Kidney (tissue), 14 donors: ENCODE results near the gene CLUH. TPM values are rescaled to one million over a fixed set of nuclear protein-coding genes. Genes with fewer than 3 reads are reported as not detected.

Experiments
- DNase-seq, 5 donors: peaks; one replicate each; pipeline ENCODE4 v3.0.0-alpha.2; 2013 to 2020
- FAIRE-seq: peaks from 2 replicates; lab custom pipeline; 2012; peaks lifted over from hg19 to GRCh38; lab: Jason Lieb, UNC
- H3K27ac ChIP-seq, 2 donors: one replicate each; pipeline ENCODE4 v1.7.0; 2013; ENCODE audit warnings: low read depth in 2 of 2, low read length in 2 of 2, inconsistent platforms in 1 of 2
- H3K27me3 ChIP-seq: one replicate; pipeline ENCODE4 v1.7.1; 2013; ENCODE audit warnings: low read length, inconsistent platforms; ENCODE audit not compliant: control insufficient read depth, insufficient read depth
- H3K36me3 ChIP-seq, 3 donors: one replicate each; pipeline versions ENCODE4 v1.7.0 to v1.7.1; 2013; ENCODE audit warnings: low read length in 3 of 3, control low read depth in 1 of 3, inconsistent platforms in 1 of 3; ENCODE audit not compliant: insufficient read depth in 3 of 3, control insufficient read depth in 2 of 3
- H3K4me1 ChIP-seq, 3 donors: one replicate each; pipeline versions ENCODE4 v1.7.0 to v1.7.1; 2013; ENCODE audit warnings: low read length in 3 of 3, inconsistent platforms in 1 of 3, low read depth in 1 of 3; ENCODE audit not compliant: control insufficient read depth in 2 of 3, insufficient read depth in 2 of 3
- H3K4me3 ChIP-seq, 3 donors: one replicate each; pipeline versions ENCODE4 v1.7.0 to v1.8.1; 2013; ENCODE audit warnings: low read length in 3 of 3, control low read depth in 1 of 3, inconsistent platforms in 1 of 3
- H3K9ac ChIP-seq, 3 donors: one replicate each; pipeline versions ENCODE4 v1.7.0 to v1.7.1; 2013; ENCODE audit warnings: low read length in 3 of 3, control low read depth in 1 of 3, inconsistent platforms in 1 of 3
- H3K9me3 ChIP-seq, 3 donors: one replicate each; pipeline versions ENCODE4 v1.7.0 to v1.7.1; 2013; ENCODE audit warnings: low read length in 3 of 3, control low read depth in 1 of 3, inconsistent platforms in 1 of 3; ENCODE audit not compliant: control insufficient read depth in 2 of 3, insufficient read depth in 1 of 3
- intact Hi-C: fragments of 100-400 bp; cut with DNase I; formaldehyde crosslinking; loops from one replicate; pipeline ENCODE4 v1.11.1; 2022
- polyA plus RNA-seq: library from polyadenylated mRNA; stranded (reverse); fragments of 350-450 nt; fragmentation: Illumina TruSeq; extraction: RNeasy Lipid Tissue Mini Kit (QIAGEN cat#74804); gene quantifications from one replicate; pipeline ENCODE4 v1.2.3, GENCODE V29; 2014; ENCODE audit warnings: low read depth, low replicate concordance; ENCODE audit not compliant: insufficient read depth
- total RNA-seq: library from RNA; stranded (reverse); fragmentation: NEBNext Ultra II Directional; extraction: Animal tissue kit (Norgen Biotek cat#: 25700); gene quantifications from one replicate; pipeline ENCODE4 v1.2.1, GENCODE V29; 2021
- TF ChIP-seq, protein P1 (sequence below): IDR thresholded peaks from 3 replicates; pipeline ENCODE4 v1.5.1; 2012; ENCODE audit warnings: mild to moderate bottlenecking, moderate library complexity, borderline replicate concordance; ENCODE audit not compliant: insufficient read depth; ENCODE audit errors: extremely low read depth
- donor health status: control.
- donor health status: control.
- donor health status: control.
- donor health status: control.
- donor health status: control.
- donor health status: DM: yes; HTN: yes; CAD: no.
- donor health status: Normal renal cell carcinoma (clear cell type).

The CLUH gene
- total and polyA plus RNA-seq, 2 donors from 2014 or later: 49.5 to 93.1 TPM

GRCh38 chr17:2709183-2709661, 2.3 kb downstream of the CLUH start:
- Histone ChIP-seq H3K27ac (peak overlapping the region; percentile 85 to 94), H3K9me3 (no peaks in the 10 kb centered on the region), H3K9ac (peak overlapping the region in 1 of 3 donors; percentile 98), H3K36me3 (peaks cover 0 to under 1% (median 0%) of the 10 kb centered on the region in 3 donors), H3K4me1 (peaks cover 0 to 53% (median 29%) of the 10 kb centered on the region in 3 donors), H3K4me3 (peak overlapping the region in 2 of 3 donors; percentile 82 to 91), H3K27me3 (no peaks in the 10 kb centered on the region)
- intact Hi-C loops: no loop called here
- DNase-seq: peak in 3 of 5 donors; percentile 32 to 84 (median 43)
- FAIRE-seq: no peak
- TF ChIP-seq, protein P1, sequence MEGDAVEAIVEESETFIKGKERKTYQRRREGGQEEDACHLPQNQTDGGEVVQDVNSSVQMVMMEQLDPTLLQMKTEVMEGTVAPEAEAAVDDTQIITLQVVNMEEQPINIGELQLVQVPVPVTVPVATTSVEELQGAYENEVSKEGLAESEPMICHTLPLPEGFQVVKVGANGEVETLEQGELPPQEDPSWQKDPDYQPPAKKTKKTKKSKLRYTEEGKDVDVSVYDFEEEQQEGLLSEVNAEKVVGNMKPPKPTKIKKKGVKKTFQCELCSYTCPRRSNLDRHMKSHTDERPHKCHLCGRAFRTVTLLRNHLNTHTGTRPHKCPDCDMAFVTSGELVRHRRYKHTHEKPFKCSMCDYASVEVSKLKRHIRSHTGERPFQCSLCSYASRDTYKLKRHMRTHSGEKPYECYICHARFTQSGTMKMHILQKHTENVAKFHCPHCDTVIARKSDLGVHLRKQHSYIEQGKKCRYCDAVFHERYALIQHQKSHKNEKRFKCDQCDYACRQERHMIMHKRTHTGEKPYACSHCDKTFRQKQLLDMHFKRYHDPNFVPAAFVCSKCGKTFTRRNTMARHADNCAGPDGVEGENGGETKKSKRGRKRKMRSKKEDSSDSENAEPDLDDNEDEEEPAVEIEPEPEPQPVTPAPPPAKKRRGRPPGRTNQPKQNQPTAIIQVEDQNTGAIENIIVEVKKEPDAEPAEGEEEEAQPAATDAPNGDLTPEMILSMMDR: no peak

DNA sequence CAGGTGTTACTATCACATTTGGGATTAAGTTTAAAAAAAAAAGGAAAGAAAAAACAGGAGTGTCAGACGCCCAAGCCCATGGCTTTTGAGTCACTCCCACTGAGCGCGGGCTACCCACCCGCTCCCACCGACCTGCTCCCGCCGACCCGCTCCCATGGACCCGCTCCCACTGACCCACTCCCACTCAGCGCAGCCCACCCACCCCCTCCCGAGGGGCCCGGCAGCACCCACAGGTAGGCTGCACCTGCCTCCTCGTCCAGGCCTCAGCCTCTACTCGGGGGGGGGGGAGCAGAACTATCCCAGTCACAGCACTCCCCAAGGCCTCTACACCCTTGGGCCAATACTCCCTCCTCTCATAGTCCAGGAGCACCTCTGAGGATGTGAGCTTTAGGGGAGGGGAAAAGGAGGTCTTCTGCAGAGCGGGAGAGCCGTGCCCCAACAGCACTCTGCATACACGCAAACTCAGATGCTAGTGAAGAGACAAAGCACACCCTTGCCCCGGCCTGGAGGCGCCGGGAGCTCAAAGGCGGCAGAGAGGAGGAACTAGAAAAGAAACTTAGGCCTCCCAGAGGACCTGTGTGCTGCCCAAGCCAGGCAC, 2.9 kb downstream of the CLUH start:
- FAIRE-seq (no peak), DNase-seq (peak in 1 of 5 donors; percentile 78)
- TF ChIP-seq, protein P1: no peak

GRCh38 chr17:2707721-2708584, 3.6 kb downstream of the CLUH start:
- no peaks in the 10 kb centered on the region for H3K9me3 ChIP-seq
- peaks cover 0 to 50% (median 23%) of the 10 kb centered on the region in 3 donors for H3K4me1 ChIP-seq
- peaks cover 0 to 9% (median 0%) of the 10 kb centered on the region in 3 donors for H3K36me3 ChIP-seq
- no peak for FAIRE-seq
- H3K27ac ChIP-seq: peak overlapping the region; percentile 41 to 55
- peak overlapping the region in 2 of 3 donors; percentile 18 to 51 for H3K9ac ChIP-seq
- DNase-seq: peak in 2 of 5 donors; percentile 31 to 76
- intact Hi-C loops: no loop called here
- no peaks in the 10 kb centered on the region for H3K27me3 ChIP-seq
- TF ChIP-seq, protein P1: peak; percentile 26
- H3K4me3 ChIP-seq: peak overlapping the region in 1 of 3 donors; percentile 35

More for the DNA sequence above, 2.9 kb downstream of the CLUH start:
- Histone ChIP-seq H3K27me3 (no peaks in the 10 kb centered on the region), H3K36me3 (peaks cover 0 to 6% (median 0%) of the 10 kb centered on the region in 3 donors), H3K9ac (peak overlapping the region in 1 of 3 donors; percentile 98), H3K9me3 (no peaks in the 10 kb centered on the region), H3K4me3 (peak overlapping the region in 2 of 3 donors; percentile 19 to 91), H3K27ac (peak overlapping the region; percentile 85 to 94), H3K4me1 (peaks cover 0 to 51% (median 25%) of the 10 kb centered on the region in 3 donors)
- intact Hi-C loops: no loop called here
